LNCAP (cell line): ENCODE measurements around the gene SIM1.
A peak's percentile ranks its signal among the peaks of the same experiment; 100 is the strongest.

Experiments
- TF ChIP-seq, protein P1 (sequence below): fragments of 450-650 bp; IDR thresholded peaks from 2 replicates; pipeline ENCODE4 v1.5.1; 2017; ENCODE audit warnings: mild to moderate bottlenecking

The SIM1 gene

DNA sequence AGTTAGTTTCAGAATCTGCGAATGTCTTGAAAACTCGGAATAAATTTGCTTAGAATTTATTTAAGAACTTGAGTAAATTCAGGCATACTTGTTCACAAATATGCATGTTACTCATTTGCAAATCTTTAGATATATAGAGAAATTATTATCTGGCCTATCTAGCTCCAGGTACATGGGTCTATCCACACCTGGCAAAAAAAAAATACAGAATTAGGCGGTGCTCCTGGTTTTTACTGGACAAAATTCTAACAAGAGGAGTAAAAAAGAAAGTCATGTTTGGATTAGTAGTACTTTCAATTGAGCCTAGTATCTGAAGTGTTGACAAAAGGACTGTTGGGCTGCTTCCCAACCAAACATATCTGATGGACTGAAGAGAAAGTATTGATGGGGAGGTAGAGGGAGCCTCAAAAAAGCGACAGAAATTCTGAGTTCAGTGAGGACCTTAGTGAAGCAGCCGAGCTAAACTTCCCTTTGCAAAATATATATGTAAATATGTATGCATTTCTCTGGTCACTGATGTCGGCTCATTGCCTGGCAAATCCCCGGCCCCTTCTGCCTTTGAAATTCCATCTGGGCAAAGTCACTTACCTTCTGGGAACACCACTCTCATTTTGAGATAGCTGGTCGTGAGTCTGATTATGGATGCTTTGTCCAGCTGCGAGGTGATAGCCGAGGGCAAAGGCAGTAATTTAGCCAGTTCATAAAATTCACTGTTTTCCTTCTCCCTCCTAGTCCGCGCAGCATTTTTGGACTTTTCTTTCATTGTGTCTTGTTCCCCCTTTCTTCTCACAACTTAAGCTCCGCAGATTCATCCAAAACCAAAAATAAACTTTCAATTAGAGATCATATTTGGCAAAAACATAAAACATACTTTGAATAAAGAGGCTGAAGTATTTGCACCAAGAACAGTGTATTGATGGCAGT, 1.8 kb downstream of the SIM1 start:
- TF ChIP-seq, protein P1, sequence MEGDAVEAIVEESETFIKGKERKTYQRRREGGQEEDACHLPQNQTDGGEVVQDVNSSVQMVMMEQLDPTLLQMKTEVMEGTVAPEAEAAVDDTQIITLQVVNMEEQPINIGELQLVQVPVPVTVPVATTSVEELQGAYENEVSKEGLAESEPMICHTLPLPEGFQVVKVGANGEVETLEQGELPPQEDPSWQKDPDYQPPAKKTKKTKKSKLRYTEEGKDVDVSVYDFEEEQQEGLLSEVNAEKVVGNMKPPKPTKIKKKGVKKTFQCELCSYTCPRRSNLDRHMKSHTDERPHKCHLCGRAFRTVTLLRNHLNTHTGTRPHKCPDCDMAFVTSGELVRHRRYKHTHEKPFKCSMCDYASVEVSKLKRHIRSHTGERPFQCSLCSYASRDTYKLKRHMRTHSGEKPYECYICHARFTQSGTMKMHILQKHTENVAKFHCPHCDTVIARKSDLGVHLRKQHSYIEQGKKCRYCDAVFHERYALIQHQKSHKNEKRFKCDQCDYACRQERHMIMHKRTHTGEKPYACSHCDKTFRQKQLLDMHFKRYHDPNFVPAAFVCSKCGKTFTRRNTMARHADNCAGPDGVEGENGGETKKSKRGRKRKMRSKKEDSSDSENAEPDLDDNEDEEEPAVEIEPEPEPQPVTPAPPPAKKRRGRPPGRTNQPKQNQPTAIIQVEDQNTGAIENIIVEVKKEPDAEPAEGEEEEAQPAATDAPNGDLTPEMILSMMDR: no peak

DNA sequence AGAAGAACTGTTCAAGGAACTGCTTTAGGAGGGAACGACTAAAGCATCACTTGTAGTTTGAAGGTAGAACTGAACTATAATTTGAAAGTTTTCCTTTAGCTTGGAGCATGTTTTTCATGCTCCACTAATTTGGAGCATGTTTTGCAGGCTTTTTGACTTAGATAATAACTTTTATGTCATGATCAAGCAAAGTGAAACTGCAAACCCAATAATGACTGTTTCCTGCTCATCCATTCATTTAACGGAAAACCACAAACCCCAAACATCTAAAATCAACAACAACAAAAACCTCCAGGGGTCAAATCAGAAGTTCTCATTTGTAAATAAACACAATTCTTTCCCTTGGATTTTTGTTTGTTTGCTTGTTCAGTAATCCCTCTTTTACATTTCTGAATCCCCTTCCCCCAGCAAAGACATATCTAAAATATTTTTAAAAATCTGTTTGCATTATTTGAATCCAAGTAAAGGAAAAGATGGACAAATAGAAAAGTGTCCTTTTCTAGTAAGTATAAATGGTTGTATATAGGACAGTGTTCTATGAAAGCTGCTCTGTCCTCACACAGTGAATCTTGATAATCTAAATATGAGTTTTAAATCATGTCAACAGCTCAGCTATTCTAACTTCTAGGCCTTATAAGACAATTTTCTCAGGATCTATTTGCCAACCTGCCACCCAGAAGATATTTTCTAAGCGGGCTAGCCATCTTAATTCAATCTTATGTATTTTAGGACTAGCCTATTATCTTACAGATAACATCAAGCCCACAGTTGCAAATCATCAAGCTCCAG, 2.6 kb downstream of the SIM1 start:
- TF ChIP-seq, protein P1: no peak

DNA sequence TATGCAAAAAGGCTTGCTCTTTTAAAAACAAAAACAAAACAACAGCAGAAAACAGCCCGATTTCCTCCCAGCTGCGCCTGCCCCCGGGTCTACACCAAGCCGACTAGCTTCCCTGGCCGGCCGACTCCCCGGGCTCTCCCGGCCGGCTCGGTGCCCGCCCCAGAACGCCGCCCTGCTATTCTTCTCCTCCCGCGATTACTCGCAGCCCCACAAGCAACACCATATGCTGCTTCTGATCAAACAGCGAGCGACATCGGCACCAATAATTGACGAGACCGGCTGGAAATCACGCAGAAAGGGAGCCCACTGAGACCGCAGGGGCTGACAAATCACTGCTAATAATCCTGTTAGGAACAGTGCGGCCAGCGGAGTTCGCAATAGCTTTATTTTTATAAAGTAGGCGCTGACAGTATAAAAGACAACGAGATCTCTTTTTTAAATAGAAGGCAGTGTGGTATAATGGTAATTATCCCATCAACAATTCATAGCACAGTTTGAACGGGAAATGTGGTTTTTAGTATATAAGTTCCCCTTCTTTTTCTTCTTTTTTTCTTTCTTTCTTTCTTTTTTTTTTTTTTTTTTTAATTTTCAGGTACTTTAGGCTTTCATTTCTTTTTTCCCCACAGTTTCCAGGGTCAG, 3.3 kb downstream of the SIM1 start:
- TF ChIP-seq, protein P1: no peak

DNA sequence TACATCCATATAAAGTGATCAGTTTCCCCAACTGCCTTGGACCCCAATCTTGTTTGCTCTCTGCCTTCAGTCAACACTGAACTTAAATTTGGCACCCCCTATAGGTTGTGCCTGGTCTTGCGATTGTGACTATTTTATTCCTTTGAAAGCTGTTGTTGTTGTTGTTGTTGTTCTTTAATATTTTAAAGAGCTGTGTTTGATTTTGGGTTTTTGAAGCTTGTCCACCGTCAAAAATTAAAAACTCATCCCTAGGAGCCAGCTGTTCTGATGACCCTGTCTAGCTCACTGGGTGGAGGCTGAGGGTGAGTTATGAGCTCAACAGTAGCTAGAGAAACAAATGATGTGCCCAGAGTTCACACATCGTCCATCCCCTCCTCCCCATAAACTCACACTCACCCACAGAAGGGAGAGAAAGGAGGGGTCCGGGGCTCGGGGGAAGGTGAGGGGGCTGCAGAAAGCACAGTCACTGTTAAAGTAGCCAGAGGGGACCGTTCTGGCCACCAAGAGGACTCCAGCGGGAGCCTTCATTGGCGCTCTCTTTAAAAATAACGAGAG, 4.0 kb downstream of the SIM1 start:
- TF ChIP-seq, protein P1: peak; percentile 45; the same call in 1 of the 2 replicates

DNA sequence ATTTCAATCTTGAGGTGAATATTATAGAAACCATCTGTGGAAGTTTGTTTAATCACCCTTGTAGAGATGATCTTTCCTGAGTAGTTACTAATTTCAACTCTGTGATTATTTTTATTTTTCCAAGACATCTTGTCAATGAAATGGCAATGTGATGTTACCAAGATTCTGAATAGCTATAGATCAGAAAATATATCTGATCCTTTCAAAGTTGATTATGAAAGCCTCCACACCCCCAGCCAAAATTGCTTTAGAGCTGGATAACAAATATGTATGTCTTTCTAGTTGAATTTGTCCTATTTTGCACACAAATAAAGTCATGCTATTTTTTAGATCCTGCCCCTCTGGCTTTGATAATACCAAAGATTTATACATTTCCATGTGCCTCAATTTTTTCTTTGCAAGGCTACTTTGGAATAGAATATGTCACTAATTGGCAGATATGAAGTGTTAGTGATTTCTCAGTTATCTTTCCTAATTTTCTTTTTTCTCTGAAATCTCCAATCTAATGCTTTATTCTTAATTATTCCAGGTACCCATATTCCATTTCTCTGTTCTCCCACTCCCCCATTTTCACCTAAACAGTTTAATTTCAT, 5.0 kb downstream of the SIM1 start:
- TF ChIP-seq, protein P1: no peak

DNA sequence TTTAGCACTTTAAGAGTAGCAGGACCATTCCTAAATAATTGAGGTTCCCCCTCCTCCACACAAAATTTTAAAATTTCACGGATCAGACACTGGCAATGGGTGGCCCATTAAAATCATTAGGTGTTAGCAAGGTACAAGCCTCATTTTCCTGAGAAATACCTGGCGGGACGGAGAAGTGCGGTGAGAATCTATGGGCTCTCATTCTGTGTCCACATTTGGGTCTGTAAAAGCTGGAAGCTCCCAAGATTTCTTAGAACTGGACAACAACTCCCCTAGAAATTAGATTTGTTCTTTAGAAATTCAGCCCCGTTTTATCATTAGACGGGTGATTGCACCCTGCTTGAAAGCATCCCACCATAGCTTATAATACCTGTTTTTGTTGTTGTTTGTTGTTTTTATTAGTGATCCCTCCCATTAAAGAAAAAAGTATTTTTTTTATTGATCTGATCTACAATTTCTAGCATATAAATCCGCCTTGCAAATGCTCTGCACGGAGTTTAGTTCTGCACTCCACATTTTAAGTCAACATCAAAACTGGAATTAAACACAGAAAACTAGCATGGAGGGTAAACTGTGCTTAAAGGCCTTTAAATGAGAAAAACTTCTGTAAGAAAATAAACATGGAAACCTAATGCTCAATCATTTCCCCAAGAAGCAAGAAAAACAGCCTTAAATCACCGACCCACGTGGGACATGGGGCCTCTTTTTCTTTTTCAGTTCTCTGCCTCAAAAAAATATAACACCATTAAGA, 5.7 kb downstream of the SIM1 start:
- TF ChIP-seq, protein P1: no peak
